MCF 10A (cell line): Measurements from ENCODE around the gene TOPBP1. TPM values are rescaled to one million over a fixed set of nuclear protein-coding genes. Genes with fewer than 3 reads are reported as not detected.

Experiments
- BruUV-seq: library from RNA; stranded (reverse); fragments of 400-500 nt; replicated peaks from 2 replicates; lab custom pipeline; 2021; lab: Mats Ljungman, UMichigan
- CTCF ChIA-PET: fragments of 300-600 bp; sonication (Branson Sonifier 250); formaldehyde crosslinking; extraction: SDS; loops from one replicate; lab custom pipeline; 2021; ENCODE audit warnings: antibody characterized with exemption, inconsistent platforms; lab: Yijun Ruan, JAX
- POLR2A ChIA-PET: fragments of 300-600, 350-650 bp; sonication (Branson Sonifier 250); formaldehyde crosslinking; extraction: SDS; loops from one replicate; lab custom pipeline; 2020; ENCODE audit warnings: antibody characterized with exemption, inconsistent platforms; lab: Yijun Ruan, JAX
- DNase-seq: peaks from one replicate; pipeline ENCODE4 v3.0.0-alpha.2; 2018; ENCODE audit not compliant: unreplicated experiment
- H3K27ac Mint-ChIP-seq: one replicate; pipeline ENCODE4 v1.8.0; 2022; ENCODE audit warnings: mild to moderate bottlenecking, low read depth, mixed read lengths; ENCODE audit not compliant: unreplicated experiment
- H3K27me3 Mint-ChIP-seq: one replicate; pipeline ENCODE4 v1.8.0; 2022; ENCODE audit warnings: mixed read lengths; ENCODE audit not compliant: insufficient read depth, unreplicated experiment
- H3K36me3 Mint-ChIP-seq: one replicate; pipeline ENCODE4 v1.8.0; 2022; ENCODE audit warnings: mild to moderate bottlenecking, moderate library complexity, mixed read lengths; ENCODE audit not compliant: insufficient read depth, unreplicated experiment
- H3K4me1 Mint-ChIP-seq: one replicate; pipeline ENCODE4 v1.8.0; 2022; ENCODE audit warnings: mixed read lengths; ENCODE audit not compliant: insufficient read depth, unreplicated experiment
- H3K4me3 Mint-ChIP-seq: one replicate; pipeline ENCODE4 v1.8.0; 2022; ENCODE audit warnings: mild to moderate bottlenecking, moderate library complexity, mixed read lengths; ENCODE audit not compliant: unreplicated experiment
- H3K9me3 Mint-ChIP-seq: one replicate; pipeline ENCODE4 v1.8.0; 2022; ENCODE audit warnings: mixed read lengths; ENCODE audit not compliant: unreplicated experiment
- intact Hi-C: fragments of 100-400 bp; cut with micrococcal nuclease; formaldehyde crosslinking; loops from 2 replicates; pipeline ENCODE4 v1.14.1; 2022
- total RNA-seq: library from RNA; stranded (reverse); gene quantifications from 2 replicates; pipeline ENCODE4 v1.2.3, GENCODE V29; 2022
- TF ChIP-seq, protein P1 (sequence below): fragments of 200-600 bp; IDR thresholded peaks from one replicate; pipeline ENCODE4 v1.8.0; 2022; ENCODE audit warnings: antibody characterized with exemption, mild to moderate bottlenecking; ENCODE audit not compliant: unreplicated experiment

The TOPBP1 gene
- total RNA-seq, 1 experiment from 2014 or later: 27.7 TPM

DNA sequence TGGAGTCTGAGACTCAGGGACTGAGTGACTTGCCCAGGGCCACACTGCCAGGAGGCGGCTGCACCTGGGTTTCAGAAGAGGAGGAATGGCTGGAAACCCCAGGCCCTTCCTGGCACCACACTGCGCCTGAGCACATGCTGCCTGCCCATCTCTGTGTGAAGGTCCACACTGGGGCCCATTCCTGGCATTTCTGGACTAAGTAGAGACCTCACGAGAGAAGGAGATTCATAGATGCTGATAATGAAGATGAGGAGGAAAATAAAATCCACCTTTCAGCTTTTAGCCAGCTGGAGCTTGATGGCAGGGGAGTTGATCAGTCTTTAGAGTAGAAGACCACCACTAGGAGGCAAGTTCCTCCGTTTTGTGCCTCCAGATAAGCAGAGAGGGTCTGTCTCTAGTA lies 44.3 kb upstream of the TOPBP1 start:
- BruUV-seq: no TSS peak
- Mint-ChIP-seq H3K9me3 (no peaks in the 10 kb centered on the region), H3K36me3 (no peaks in the 10 kb centered on the region), H3K27ac (no peak overlapping the region), H3K4me3 (no peak overlapping the region), H3K27me3 (peaks cover 74% of the 10 kb centered on the region), H3K4me1 (no peaks in the 10 kb centered on the region)
- intact Hi-C loops: no loop called here
- TF ChIP-seq, protein P1, sequence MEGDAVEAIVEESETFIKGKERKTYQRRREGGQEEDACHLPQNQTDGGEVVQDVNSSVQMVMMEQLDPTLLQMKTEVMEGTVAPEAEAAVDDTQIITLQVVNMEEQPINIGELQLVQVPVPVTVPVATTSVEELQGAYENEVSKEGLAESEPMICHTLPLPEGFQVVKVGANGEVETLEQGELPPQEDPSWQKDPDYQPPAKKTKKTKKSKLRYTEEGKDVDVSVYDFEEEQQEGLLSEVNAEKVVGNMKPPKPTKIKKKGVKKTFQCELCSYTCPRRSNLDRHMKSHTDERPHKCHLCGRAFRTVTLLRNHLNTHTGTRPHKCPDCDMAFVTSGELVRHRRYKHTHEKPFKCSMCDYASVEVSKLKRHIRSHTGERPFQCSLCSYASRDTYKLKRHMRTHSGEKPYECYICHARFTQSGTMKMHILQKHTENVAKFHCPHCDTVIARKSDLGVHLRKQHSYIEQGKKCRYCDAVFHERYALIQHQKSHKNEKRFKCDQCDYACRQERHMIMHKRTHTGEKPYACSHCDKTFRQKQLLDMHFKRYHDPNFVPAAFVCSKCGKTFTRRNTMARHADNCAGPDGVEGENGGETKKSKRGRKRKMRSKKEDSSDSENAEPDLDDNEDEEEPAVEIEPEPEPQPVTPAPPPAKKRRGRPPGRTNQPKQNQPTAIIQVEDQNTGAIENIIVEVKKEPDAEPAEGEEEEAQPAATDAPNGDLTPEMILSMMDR: no peak
- DNase-seq: no peak
- CTCF ChIA-PET: interaction anchor here (0.6 to 0.9 kb wide), 2 partner anchors 510 to 665 kb away, joined by 3 to 5 read pairs; no protein-coding TSS in a partner anchor
- POLR2A ChIA-PET: interaction anchor here (1.2 kb wide), 1 partner anchor 39 kb away, joined by 3 read pairs; no protein-coding TSS in a partner anchor

DNA sequence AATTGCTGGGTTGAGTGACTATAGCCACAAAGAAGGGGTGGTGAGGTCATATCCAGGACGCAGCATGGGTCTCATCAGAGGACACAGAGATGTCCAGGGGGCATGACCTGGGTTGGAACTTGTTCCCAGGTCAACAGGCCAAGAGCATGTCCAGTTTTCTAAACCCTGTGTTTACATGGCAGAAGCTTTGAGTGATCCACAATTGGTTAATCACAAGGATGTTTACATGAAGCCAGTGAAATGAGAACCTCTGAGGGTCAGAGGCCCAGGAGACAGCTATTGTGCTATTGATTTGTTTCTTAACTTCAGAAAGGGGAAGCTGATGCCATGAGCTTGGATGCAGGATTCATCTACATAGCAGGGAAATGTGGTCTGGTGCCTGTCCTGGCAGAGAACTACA lies 42.2 kb upstream of the TOPBP1 start:
- DNase-seq: no peak
- intact Hi-C loops: no loop called here
- Mint-ChIP-seq H3K4me1 (no peaks in the 10 kb centered on the region), H3K9me3 (no peaks in the 10 kb centered on the region), H3K27me3 (peaks cover 56% of the 10 kb centered on the region), H3K4me3 (no peak overlapping the region), H3K27ac (no peak overlapping the region), H3K36me3 (no peaks in the 10 kb centered on the region)
- ChIA-PET POLR2A (no interaction called here), CTCF (interaction anchor here (0.6 kb wide), 1 partner anchor 262 kb away, joined by 6 read pairs; no protein-coding TSS in a partner anchor)
- no TSS peak for BruUV-seq
- TF ChIP-seq, protein P1: no peak

DNA sequence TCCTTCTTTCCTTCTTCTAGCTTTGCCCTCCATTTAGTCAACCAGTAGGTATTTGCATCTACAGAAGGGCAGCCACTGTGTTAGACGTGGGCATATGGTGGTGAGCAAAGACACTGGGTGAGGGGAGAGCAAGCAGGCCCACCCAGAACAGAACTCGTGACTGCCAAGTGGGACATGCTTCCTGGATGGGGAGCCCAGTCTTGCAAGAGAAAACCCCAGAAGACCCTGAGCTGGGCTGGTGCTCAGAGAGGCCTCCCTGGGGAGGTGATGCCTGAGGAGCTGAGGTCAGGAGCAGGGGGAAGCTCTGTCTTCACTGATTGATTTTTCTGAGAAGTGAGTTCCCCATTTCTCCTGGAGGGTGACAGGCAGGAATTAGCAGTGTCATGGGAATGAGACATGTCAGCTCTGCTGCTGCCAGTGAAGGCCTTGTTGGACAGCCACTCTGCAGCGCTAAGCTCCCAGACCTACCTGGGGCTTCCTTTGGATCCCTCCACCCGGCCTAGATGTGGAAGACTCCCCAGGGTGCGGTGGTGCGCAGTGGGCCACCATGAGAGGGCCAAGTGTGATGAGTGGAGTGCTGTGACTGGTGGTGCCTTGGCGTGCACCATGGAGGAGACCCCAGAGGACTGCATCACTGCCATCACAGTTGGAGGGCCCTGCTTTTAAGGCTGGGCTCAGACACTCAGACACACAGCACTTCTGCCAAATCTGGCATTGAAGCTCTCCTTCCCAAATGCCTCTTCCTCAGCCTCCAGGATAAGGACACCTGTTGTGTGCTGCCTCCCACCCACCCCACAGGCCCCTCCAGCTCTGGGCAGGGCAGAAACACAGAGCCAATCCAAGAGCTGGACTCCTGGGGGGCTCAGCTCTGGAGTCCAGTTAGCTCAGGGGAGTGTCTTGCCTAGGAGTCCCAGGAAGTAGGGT lies 40.0 kb upstream of the TOPBP1 start:
- TF ChIP-seq, protein P1: no peak
- ChIA-PET POLR2A (no interaction called here), CTCF (interaction anchor here (0.5 kb wide), 1 partner anchor 21 kb away, joined by 4 read pairs; no protein-coding TSS in a partner anchor)
- Mint-ChIP-seq H3K27me3 (peaks cover 41% of the 10 kb centered on the region), H3K9me3 (no peaks in the 10 kb centered on the region), H3K4me1 (no peaks in the 10 kb centered on the region), H3K36me3 (no peaks in the 10 kb centered on the region), H3K27ac (no peak overlapping the region), H3K4me3 (no peak overlapping the region)
- BruUV-seq: no TSS peak
- no peak for DNase-seq
- intact Hi-C loops: no loop called here

DNA sequence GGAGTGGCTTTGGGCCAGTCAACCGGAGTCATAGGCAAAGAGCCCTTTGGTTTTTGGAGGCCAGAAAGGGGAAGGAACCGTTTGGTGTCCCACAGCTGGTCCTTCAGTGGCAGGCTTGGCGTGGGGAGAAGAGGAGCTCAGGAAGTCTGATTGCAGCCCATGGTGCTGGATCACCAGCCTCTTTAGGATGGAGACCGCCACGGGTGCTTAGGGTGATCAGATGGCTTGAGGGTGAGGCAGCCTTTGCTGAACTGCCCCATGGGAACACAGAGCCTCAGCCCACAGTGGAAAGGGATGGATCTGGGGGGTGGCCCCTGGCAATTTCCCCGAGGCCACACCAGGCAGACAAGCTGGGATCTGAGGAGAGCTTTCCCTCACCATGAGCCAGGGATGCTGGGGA lies 38.6 kb upstream of the TOPBP1 start:
- H3K4me3 Mint-ChIP-seq: no peak overlapping the region
- H3K27me3 Mint-ChIP-seq: peaks cover 27% of the 10 kb centered on the region
- H3K9me3 Mint-ChIP-seq: no peaks in the 10 kb centered on the region
- no peak for DNase-seq
- ChIA-PET POLR2A (no interaction called here), CTCF (interaction anchor here (0.6 to 1.2 kb wide), 3 partner anchors 87 to 1691 kb away, joined by 3 to 4 read pairs (median 3); no protein-coding TSS in a partner anchor)
- H3K4me1 Mint-ChIP-seq: no peaks in the 10 kb centered on the region
- intact Hi-C loops: no loop called here
- no TSS peak for BruUV-seq
- no peaks in the 10 kb centered on the region for H3K36me3 Mint-ChIP-seq
- no peak overlapping the region for H3K27ac Mint-ChIP-seq
- TF ChIP-seq, protein P1: no peak
